Activated CD4-positive, alpha-beta T cell treated with anti-CD3 and anti-CD28 coated beads, Interleukin-2, amount 10 ng/mL, durations not matched to agents 24 days and 14 days (primary cell): ENCODE measurements around the gene KBTBD4. TPM values are rescaled to one million over a fixed set of nuclear protein-coding genes. Genes with fewer than 3 reads are reported as not detected.

Experiments
- DNase-seq: peaks from one replicate; pipeline ENCODE4 v3.0.0; 2022
- H3K27ac Mint-ChIP-seq: one replicate; pipeline ENCODE4 v1.8.0; 2022; ENCODE audit warnings: mild to moderate bottlenecking, mixed read lengths
- H3K27me3 Mint-ChIP-seq: one replicate; pipeline ENCODE4 v1.8.0; 2022; ENCODE audit warnings: mixed read lengths
- H3K36me3 Mint-ChIP-seq: one replicate; pipeline ENCODE4 v1.8.0; 2022; ENCODE audit warnings: low read depth, mild to moderate bottlenecking, mixed read lengths
- H3K4me1 Mint-ChIP-seq: one replicate; pipeline ENCODE4 v1.8.0; 2021; ENCODE audit warnings: mixed read lengths
- H3K4me3 Mint-ChIP-seq: one replicate; pipeline ENCODE4 v1.8.0; 2022; ENCODE audit warnings: mild to moderate bottlenecking, moderate library complexity, mixed read lengths
- H3K9me3 Mint-ChIP-seq: one replicate; pipeline ENCODE4 v1.8.0; 2021; ENCODE audit warnings: mixed read lengths
- intact Hi-C: fragments of 100-400 bp; cut with micrococcal nuclease; formaldehyde crosslinking; loops from one replicate; pipeline ENCODE4 v1.15.1; 2023
- total RNA-seq: library from RNA; stranded (reverse); gene quantifications from 2 replicates; pipeline ENCODE4 v1.2.3, GENCODE V29; 2022

The KBTBD4 gene
- total RNA-seq = 16.4 and 16.7 TPM in 2 replicates

- no peaks in the 10 kb centered on the region for H3K27me3 Mint-ChIP-seq
- H3K27ac Mint-ChIP-seq = peak within 1 kb of the TSS; percentile 96
- DNase-seq = peak; percentile 98
- intact Hi-C loops = loop anchor here (1.0 to 5.0 kb wide), 5 partner anchors 14 to 642 kb away; partner anchors contain the start of genes CELF1, CSTPP1, MTCH2 and PTPMT1
- peak within 1 kb of the TSS; percentile 94 for H3K4me3 Mint-ChIP-seq
- H3K36me3 Mint-ChIP-seq = peaks cover 60% of the 10 kb centered on the region
- H3K9me3 Mint-ChIP-seq = no peaks in the 10 kb centered on the region
- H3K4me1 Mint-ChIP-seq = peaks cover 27% of the 10 kb centered on the region
Measured at GRCh38 chr11:47578524-47579494, at the start of gene KBTBD4, which contains the start of gene NDUFS3. TSS of gene KBTBD4 (minus strand) at chr11:47578970. CDS start at chr11:47578951, 19 bp downstream. TSS of gene NDUFS3 (plus strand) at chr11:47579074. CDS start at chr11:47579092, 18 bp downstream.

GRCh38 chr11:47628026-47628425 lies 49.3 kb upstream of the KBTBD4 start:
- no peaks in the 10 kb centered on the region for H3K27me3 Mint-ChIP-seq
- DNase-seq = no peak
- H3K36me3 Mint-ChIP-seq = peaks cover 55% of the 10 kb centered on the region
- no peak overlapping the region for H3K27ac Mint-ChIP-seq
- intact Hi-C loops = no loop called here
- H3K4me1 Mint-ChIP-seq = peaks cover 3% of the 10 kb centered on the region
- H3K4me3 Mint-ChIP-seq = no peak overlapping the region
- H3K9me3 Mint-ChIP-seq = no peaks in the 10 kb centered on the region

GRCh38 chr11:47626234-47626633 lies 47.5 kb upstream of the KBTBD4 start:
- peaks cover 53% of the 10 kb centered on the region for H3K36me3 Mint-ChIP-seq
- DNase-seq = no peak
- H3K4me1 Mint-ChIP-seq = peaks cover 3% of the 10 kb centered on the region
- H3K27me3 Mint-ChIP-seq = no peaks in the 10 kb centered on the region
- H3K27ac Mint-ChIP-seq = no peak overlapping the region
- no peaks in the 10 kb centered on the region for H3K9me3 Mint-ChIP-seq
- no peak overlapping the region for H3K4me3 Mint-ChIP-seq
- intact Hi-C loops = no loop called here

- Mint-ChIP-seq H3K4me3 (no peak overlapping the region), H3K36me3 (peaks cover 39% of the 10 kb centered on the region), H3K4me1 (peaks cover 3% of the 10 kb centered on the region), H3K9me3 (no peaks in the 10 kb centered on the region), H3K27ac (no peak overlapping the region), H3K27me3 (no peaks in the 10 kb centered on the region)
- no peak for DNase-seq
- intact Hi-C loops = no loop called here
Measured at GRCh38 chr11:47620836-47621378, 42.1 kb upstream of the KBTBD4 start.

DNA sequence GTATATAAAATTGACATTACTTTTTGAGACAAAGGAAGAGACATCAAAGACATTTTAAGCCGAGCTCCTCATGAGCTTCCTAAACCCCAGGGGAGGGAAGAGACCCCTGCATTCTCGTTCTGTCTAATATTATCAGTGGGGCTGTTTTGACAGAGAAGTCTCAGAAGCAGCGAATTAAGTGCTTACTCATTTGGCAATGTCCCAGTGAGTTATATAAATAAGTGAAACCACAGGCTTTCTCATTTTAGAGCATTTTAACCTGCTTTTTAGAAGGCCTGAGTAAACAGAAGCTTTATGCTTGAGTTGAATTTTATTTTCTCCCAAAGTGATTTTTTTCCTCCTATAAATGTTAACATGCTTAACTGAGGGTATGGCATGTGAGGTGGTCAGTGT lies 38.6 kb upstream of the KBTBD4 start:
- no peaks in the 10 kb centered on the region for H3K27me3 Mint-ChIP-seq
- no peak overlapping the region for H3K27ac Mint-ChIP-seq
- no peak for DNase-seq
- H3K4me3 Mint-ChIP-seq = no peak overlapping the region
- H3K4me1 Mint-ChIP-seq = no peaks in the 10 kb centered on the region
- no peaks in the 10 kb centered on the region for H3K9me3 Mint-ChIP-seq
- intact Hi-C loops = no loop called here
- peaks cover 30% of the 10 kb centered on the region for H3K36me3 Mint-ChIP-seq

DNA sequence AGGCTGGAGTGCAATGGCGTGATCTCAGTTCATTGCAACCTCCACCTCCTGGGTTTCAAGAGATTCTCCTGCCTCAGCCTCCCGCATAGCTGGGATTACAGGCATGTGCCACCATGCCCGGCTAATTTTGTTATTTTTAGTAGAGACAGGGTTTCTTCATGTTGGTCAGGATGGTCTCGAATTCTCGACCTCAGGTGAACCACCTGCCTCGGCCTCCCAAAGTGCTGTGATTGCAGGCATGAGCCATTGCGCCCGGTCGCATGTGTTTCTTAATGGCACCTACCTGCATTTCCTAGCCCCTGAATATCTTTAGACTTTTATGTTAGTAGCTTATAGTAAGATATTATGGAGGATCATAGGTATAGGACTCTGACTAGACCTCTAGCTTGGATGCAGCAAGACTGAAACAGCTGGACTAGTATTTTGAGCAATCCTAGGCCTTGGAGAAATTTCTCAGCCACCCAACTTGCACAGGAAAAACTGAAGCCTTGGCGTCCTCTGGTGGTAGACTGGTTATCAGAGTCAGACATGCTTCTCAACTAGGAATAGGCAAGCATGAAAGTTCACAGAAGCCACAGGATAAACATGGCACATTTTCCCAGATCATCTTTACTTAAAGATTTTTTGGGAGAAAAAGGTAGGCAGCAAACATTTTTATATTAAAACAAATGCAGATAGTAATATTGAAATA lies 38.1 kb upstream of the KBTBD4 start:
- H3K4me3 Mint-ChIP-seq = no peak overlapping the region
- intact Hi-C loops = no loop called here
- no peaks in the 10 kb centered on the region for H3K27me3 Mint-ChIP-seq
- H3K36me3 Mint-ChIP-seq = peaks cover 28% of the 10 kb centered on the region
- H3K4me1 Mint-ChIP-seq = no peaks in the 10 kb centered on the region
- no peaks in the 10 kb centered on the region for H3K9me3 Mint-ChIP-seq
- DNase-seq = peak; percentile 68
- no peak overlapping the region for H3K27ac Mint-ChIP-seq

GRCh38 chr11:47615249-47615648 lies 36.5 kb upstream of the KBTBD4 start:
- no peak overlapping the region for H3K4me3 Mint-ChIP-seq
- H3K27me3 Mint-ChIP-seq = no peaks in the 10 kb centered on the region
- H3K9me3 Mint-ChIP-seq = no peaks in the 10 kb centered on the region
- H3K36me3 Mint-ChIP-seq = peaks cover 23% of the 10 kb centered on the region
- no peak for DNase-seq
- H3K27ac Mint-ChIP-seq = no peak overlapping the region
- intact Hi-C loops = no loop called here
- peaks cover under 1% of the 10 kb centered on the region for H3K4me1 Mint-ChIP-seq

DNA sequence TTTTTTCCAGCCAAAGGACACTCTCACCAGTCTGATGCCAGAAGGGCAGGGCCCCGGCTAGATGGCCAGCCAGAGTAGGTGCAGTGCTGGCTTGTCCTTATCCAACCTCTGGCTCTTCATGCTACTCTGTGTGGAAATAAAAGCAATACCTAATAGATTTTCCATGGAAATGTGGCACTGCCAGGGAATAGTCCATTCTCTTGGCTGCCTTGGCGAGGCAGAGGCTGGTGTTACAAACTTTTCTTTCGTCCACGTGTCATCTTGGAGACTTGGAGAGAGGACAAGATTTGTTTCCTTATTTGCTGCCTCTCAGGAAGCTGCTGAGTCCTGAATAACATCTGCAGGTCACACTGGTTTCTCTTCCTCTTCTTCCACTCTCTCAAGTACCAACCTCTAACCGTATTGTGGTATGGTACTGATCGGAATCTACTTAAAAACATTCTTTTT lies 32.6 kb upstream of the KBTBD4 start:
- Mint-ChIP-seq H3K36me3 (peaks cover 14% of the 10 kb centered on the region), H3K4me1 (peaks cover 6% of the 10 kb centered on the region), H3K27ac (no peak overlapping the region), H3K4me3 (no peak overlapping the region), H3K9me3 (no peaks in the 10 kb centered on the region), H3K27me3 (no peaks in the 10 kb centered on the region)
- DNase-seq = no peak
- intact Hi-C loops = no loop called here

DNA sequence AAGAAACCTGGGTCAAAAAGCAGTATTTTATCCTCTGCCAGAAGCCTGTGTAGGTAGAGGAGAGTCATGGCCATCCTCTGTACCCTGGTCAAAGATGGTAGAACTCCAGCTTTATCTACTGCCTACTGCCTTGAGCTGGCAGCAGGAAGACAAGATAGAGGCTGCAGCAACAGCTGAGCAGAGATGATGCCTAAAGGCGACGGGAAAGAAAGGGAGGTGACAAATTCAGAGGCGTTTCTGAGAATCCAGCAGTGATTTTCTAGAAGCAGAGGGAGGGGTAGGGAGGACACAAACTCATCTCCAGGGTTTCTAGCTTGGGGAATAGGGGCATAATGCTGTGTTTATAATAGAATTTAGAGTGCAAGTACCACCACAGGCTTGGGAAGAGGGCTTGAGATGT lies 30.9 kb upstream of the KBTBD4 start:
- Mint-ChIP-seq H3K27ac (no peak overlapping the region), H3K27me3 (no peaks in the 10 kb centered on the region), H3K9me3 (no peaks in the 10 kb centered on the region), H3K36me3 (peaks cover 13% of the 10 kb centered on the region), H3K4me3 (no peak overlapping the region), H3K4me1 (peaks cover 6% of the 10 kb centered on the region)
- DNase-seq = no peak
- intact Hi-C loops = no loop called here

- Mint-ChIP-seq H3K4me1 (peaks cover 6% of the 10 kb centered on the region), H3K36me3 (peaks cover 10% of the 10 kb centered on the region), H3K27me3 (no peaks in the 10 kb centered on the region), H3K9me3 (no peaks in the 10 kb centered on the region), H3K4me3 (no peak overlapping the region), H3K27ac (no peak overlapping the region)
- no peak for DNase-seq
- intact Hi-C loops = no loop called here
Measured at GRCh38 chr11:47607380-47607779, 28.6 kb upstream of the KBTBD4 start.

DNA sequence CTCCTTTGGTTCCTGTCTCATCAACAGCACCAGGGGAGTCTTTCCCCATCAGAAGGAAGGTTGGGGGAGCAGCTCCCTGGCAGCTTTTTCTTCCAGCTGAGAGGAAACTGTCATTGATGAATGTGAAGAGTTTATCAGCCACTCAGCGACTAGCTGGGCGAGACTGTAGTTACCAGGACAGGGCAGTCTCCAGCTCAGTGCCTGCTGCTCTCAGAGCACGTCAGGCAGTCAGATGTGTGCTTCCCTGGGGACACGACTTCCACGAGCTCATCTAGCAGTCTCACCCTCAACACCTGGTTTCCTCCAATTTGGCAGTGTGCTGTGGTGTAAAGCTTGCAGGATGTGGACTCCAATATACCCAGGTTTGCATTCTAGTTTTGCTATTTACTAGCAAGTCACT lies 28.0 kb upstream of the KBTBD4 start:
- no peaks in the 10 kb centered on the region for H3K27me3 Mint-ChIP-seq
- H3K4me1 Mint-ChIP-seq = peaks cover 6% of the 10 kb centered on the region
- peaks cover 10% of the 10 kb centered on the region for H3K36me3 Mint-ChIP-seq
- no peaks in the 10 kb centered on the region for H3K9me3 Mint-ChIP-seq
- intact Hi-C loops = no loop called here
- H3K4me3 Mint-ChIP-seq = no peak overlapping the region
- no peak for DNase-seq
- H3K27ac Mint-ChIP-seq = no peak overlapping the region

DNA sequence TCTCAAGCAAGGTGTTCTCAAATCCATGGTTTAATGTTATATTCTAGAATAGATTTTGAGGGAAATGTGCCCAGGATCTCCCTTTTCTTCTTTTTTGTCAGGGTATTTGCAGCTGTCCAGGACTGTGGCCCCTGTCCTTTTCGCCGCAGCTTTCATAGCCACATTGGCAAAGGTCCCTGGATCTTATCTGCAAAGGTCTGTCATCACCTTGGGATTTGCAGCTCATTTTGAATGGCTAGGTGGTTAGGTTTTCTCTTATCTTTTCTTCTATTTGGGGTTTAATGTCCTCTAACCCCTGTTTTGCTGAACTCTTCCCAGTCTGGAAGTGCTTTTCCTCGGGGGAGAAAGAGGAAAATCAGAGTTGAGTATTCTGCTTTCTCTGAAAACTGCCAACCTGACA lies 27.2 kb upstream of the KBTBD4 start:
- H3K27ac Mint-ChIP-seq = no peak overlapping the region
- H3K36me3 Mint-ChIP-seq = peaks cover 10% of the 10 kb centered on the region
- intact Hi-C loops = no loop called here
- no peak overlapping the region for H3K4me3 Mint-ChIP-seq
- no peaks in the 10 kb centered on the region for H3K27me3 Mint-ChIP-seq
- no peak for DNase-seq
- peaks cover 6% of the 10 kb centered on the region for H3K4me1 Mint-ChIP-seq
- H3K9me3 Mint-ChIP-seq = no peaks in the 10 kb centered on the region

DNA sequence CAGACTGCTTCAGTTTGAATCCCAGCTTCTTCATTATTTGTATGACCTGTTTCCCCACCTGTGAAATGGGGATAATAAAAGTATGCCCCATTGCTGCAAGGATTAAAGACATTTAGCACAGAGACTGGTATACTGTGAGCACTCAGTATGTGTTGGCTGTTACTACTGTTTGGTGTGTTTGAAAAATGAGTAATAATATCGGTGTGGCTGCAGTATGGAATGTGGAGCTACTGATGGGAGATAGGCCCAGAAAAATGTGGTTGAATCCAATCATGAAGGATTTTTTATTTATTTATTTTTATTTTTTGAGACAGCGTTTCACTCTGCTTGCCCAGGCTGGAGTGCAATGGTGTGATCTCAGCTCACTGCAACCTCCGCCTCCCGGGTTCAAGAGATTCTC lies 24.5 kb upstream of the KBTBD4 start:
- intact Hi-C loops = no loop called here
- H3K9me3 Mint-ChIP-seq = no peaks in the 10 kb centered on the region
- H3K4me1 Mint-ChIP-seq = peaks cover 3% of the 10 kb centered on the region
- no peak overlapping the region for H3K4me3 Mint-ChIP-seq
- peaks cover 4% of the 10 kb centered on the region for H3K36me3 Mint-ChIP-seq
- no peak overlapping the region for H3K27ac Mint-ChIP-seq
- no peaks in the 10 kb centered on the region for H3K27me3 Mint-ChIP-seq
- no peak for DNase-seq

DNA sequence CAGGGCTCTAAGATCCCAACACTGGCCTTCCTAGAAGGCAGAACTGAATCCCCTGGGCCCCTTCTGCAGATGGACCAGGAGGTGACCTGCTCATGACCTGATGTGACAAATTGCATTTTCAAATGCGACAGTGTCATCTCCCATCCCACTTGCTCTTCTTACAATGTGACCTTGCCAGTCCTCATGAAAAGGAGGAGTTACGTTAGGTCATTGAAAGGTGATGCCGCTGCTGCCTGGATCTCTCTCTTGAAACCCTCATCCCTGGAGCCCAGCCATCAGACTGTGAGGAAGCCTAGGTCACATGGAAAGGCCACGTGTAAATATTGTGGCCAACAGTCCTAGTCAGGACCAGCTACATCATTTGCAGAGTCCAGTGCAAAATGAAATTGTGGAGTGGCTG lies 21.1 kb upstream of the KBTBD4 start:
- peaks cover 10% of the 10 kb centered on the region for H3K27me3 Mint-ChIP-seq
- peaks cover 3% of the 10 kb centered on the region for H3K4me1 Mint-ChIP-seq
- no peak overlapping the region for H3K27ac Mint-ChIP-seq

More for the DNA sequence above, 21.1 kb upstream of the KBTBD4 start:
- H3K4me3 Mint-ChIP-seq = no peak overlapping the region
- intact Hi-C loops = no loop called here
- H3K9me3 Mint-ChIP-seq = no peaks in the 10 kb centered on the region
- DNase-seq = no peak
- no peaks in the 10 kb centered on the region for H3K36me3 Mint-ChIP-seq
